ENCODE data around the gene BRMS1L. TPM values are rescaled to one million over a fixed set of nuclear protein-coding genes. Genes with fewer than 3 reads are reported as not detected.

The BRMS1L gene
- total and polyA plus RNA-seq, 3 donors from 2014 or later = 7.6 to 11.8 (median 8.4) TPM

DNA sequence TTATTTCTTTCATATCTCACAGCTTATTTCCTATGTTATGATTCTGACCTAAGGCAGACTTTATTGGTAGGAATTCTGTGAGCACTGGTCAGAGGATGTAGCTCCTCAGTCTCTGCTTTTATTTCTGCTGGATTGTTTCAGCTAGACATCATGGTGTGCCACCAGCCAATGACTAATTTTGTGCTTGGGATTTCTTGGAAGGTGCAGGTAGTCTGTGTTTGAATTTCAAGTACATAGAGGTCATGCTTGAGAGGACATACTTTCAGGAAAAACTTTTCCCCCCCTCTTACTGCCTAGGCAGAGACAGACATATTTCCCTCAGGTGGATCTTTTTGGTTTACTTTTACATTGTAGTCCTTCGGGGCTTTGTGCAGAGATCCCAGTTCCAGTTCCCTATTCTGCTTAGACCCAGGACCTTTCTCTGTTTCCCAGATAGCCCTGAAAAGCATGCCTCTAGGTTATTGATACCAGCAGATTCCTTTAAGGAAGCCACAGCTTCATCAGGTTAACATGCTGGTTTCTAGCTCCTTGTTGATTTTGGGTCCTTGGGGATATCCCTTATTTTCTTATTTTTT, 28.6 kb downstream of the BRMS1L start:
- no peak for TF ChIP-seq CTCF (IDR thresholded peaks at IDR 0.05)
- no peak for TF ChIP-seq POLR2A (IDR thresholded peaks at IDR 0.05)
- no peak overlapping the region for H3K27ac ChIP-seq
- H3K9me3 ChIP-seq = no peaks in the 10 kb centered on the region
- intact Hi-C loops (cut with DNase I; ENCODE audit: low total_unique reads) = no loop called here
- no peaks in the 10 kb centered on the region for H3K4me1 ChIP-seq
- WGBS, 2 donors = 79 to 81% methylated on average over 1 of the region's 1 CpG
- no peaks in the 10 kb centered on the region for H3K36me3 ChIP-seq (ENCODE audit: low read depth, missing control alignments)
- no peak overlapping the region for H3K4me3 ChIP-seq
- no peak for DNase-seq
- no peaks in the 10 kb centered on the region for H3K27me3 ChIP-seq

- intact Hi-C loops (cut with DNase I; ENCODE audit: low total_unique reads) = no loop called here
- Histone ChIP-seq H3K36me3 (ENCODE audit: low read depth, missing control alignments) (no peaks in the 10 kb centered on the region), H3K27ac (no peak overlapping the region), H3K9me3 (no peaks in the 10 kb centered on the region), H3K27me3 (no peaks in the 10 kb centered on the region), H3K4me1 (no peaks in the 10 kb centered on the region), H3K4me3 (no peak overlapping the region)
- no peak for DNase-seq
- TF ChIP-seq CTCF (IDR thresholded peaks at IDR 0.05) (no peak), POLR2A (IDR thresholded peaks at IDR 0.05) (no peak)
- 85 to 89% methylated on average over 6 of the region's 6 CpGs for WGBS, 2 donors
Observed at GRCh38 chr14:35855876-35856481, 29.8 kb downstream of the BRMS1L start.

GRCh38 chr14:35858521-35859209, 32.5 kb downstream of the BRMS1L start:
- Histone ChIP-seq H3K4me3 (no peak overlapping the region), H3K27me3 (no peaks in the 10 kb centered on the region), H3K36me3 (ENCODE audit: low read depth, missing control alignments) (no peaks in the 10 kb centered on the region), H3K27ac (no peak overlapping the region), H3K9me3 (no peaks in the 10 kb centered on the region), H3K4me1 (no peaks in the 10 kb centered on the region)
- WGBS, 2 donors = 93 to 98% methylated on average over 7 of the region's 7 CpGs
- intact Hi-C loops (cut with DNase I; ENCODE audit: low total_unique reads) = no loop called here
- DNase-seq = no peak
- no peak for TF ChIP-seq CTCF (IDR thresholded peaks at IDR 0.05)
- TF ChIP-seq POLR2A (IDR thresholded peaks at IDR 0.05) = no peak

GRCh38 chr14:35861204-35861868, 35.2 kb downstream of the BRMS1L start:
- no peaks in the 10 kb centered on the region for H3K36me3 ChIP-seq (ENCODE audit: low read depth, missing control alignments)
- H3K4me1 ChIP-seq = no peaks in the 10 kb centered on the region
- no peaks in the 10 kb centered on the region for H3K9me3 ChIP-seq
- no peak overlapping the region for H3K4me3 ChIP-seq
- DNase-seq = no peak
- 49 to 57% methylated on average over 3 of the region's 3 CpGs for WGBS, 2 donors
- H3K27me3 ChIP-seq = no peaks in the 10 kb centered on the region
- intact Hi-C loops (cut with DNase I; ENCODE audit: low total_unique reads) = no loop called here
- no peak for TF ChIP-seq CTCF (IDR thresholded peaks at IDR 0.05)
- no peak for TF ChIP-seq POLR2A (IDR thresholded peaks at IDR 0.05)
- no peak overlapping the region for H3K27ac ChIP-seq

All from testis (tissue), 3 donors.